GM18907 (cell line): ENCODE results near the gene NLRP12.
"Not testable (repeated sequence)": the region's sequence is repeated elsewhere in the genome, so short reads cannot be mapped to it uniquely, and the experiment has no call there.

Experiments
- ATAC-seq: cut with Tn5 transposase; IDR thresholded peaks from one replicate; pipeline ENCODE4 v1.9.1; 2021; ENCODE audit warnings: mild to moderate bottlenecking, moderate library complexity; ENCODE audit not compliant: unreplicated experiment

Gene NLRP12

DNA sequence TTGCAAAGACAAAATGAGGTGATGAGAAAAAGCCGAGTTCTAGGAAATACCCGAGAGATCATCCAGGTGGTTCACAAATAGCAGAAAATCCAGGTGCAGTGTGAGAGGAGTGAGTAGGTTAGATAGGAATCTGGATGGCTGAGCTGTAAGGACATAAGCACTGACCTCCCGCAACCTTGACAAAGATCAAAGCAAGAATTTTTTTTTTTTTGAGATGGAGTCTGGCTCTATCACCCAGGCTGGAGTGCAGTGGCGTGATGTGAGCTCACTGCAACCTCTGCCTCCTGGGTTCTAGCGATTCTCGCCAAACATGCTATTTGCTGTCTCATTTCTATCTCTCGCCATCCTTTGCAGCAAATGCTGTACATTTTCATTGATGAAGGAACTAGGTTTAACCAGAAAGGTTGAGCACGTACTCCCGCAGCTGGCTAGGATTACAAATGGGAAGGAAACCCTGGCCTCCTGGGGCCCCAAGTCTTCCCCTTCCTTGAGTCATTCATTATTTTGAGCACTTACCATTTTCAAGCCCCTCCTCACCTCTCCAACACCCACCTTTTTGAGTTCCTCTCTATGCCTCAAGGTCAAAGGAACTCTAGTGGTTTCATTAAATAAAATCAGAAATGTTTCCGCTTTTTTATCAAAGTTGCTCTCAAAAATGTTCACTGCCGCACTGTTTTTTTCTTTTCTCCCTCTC is 38.8 kb downstream of the NLRP12 start:
- no peak for ATAC-seq

DNA sequence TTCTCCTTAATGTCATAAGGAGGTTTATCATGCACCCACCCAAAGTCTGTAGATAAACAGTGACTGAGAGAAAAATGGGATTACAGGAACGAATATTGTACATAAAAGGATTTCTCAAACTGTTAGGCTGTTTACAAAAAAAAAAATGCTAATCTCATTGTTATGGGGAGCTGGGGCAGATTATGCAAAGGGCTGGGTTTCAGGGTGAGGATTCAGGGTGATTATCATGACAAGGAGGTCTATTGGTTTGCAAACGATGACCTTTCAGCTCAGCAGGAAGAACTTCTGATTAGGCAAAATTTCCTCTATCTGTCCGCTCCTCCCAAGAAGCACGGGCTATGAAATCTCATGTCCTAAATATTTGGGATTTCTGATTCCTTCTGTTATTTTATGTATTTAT is 41.4 kb downstream of the NLRP12 start:
- ATAC-seq = no peak

DNA sequence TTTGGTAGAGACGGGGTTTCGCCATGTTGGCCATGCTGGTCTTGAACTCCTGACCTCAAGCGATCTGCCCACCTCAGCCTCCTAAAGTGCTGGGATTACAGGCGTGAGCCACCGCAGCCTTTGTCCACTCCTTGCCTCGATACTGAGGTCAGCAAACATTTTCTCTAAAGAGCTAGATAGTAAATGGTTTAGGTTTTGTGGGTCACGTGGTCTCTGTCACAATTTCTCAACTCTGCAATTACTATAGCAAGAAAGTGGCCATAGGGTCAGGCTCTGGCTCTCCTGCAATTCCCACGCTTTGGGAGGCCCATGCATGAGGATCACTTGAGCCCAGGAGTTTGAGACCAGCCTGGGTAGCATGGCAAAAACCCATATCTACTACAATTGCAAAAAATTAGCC is 42.8 kb downstream of the NLRP12 start:
- not testable (repeated sequence) for ATAC-seq

DNA sequence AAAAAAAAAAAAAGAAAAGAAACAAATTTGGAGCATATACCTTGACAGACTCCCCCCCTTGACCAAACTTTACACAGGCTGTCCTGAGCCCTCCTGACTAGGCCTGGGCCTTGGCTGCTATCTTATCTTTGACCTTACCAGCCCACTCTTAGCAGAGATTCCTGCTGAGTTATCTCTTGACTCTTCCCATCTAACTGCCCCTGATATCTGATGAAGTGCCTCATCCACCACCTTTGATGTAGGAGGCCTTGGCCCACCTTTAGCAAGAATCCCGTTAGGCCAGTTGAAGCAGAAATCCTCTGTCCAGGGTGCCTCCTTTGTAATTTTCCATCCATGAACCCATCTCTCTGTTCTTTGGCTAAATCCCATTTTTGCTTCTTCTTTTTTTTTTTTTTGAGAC is 43.6 kb downstream of the NLRP12 start:
- ATAC-seq = no peak

GRCh38 chr19:53775524-53775923 is 48.6 kb downstream of the NLRP12 start:
- no peak for ATAC-seq

DNA sequence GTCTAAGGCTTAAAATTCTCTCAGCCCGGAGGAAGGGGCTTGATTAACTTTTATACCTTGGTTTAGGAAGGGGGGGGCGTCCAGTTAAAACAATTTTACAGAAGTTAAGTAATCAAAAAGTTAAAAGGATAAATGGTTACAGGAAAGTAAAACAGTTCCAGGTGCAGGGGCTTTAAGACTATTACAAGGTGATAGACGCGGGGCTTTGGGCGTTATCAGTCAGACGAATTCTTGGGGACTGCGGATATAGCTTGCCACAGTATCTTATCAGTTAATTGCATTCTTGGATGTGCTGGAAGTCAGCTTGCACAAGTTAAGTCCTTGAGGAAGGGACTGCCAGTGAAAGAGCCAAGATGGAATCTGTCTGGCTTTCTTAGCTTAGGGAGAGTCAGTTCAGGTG is 49.6 kb downstream of the NLRP12 start:
- ATAC-seq = not testable (repeated sequence)

DNA sequence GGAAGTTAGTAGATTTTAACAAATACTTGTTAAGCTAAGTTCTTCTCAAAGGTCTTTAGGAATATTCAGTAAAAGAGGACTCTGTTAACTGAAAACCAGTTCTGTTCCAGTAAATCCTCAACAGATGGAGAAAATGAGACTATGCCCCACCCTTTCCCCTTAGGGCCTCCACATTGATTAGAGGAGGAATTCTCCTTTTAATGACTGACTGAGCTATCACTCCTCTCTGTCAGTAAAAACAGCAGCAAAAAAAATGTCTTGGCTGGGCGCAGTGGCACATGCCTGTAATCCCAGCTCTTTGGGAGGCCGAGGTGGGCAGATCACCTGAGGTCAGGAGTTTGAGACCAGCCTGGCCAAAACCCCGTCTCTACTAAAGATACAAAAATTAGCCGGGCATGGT is 50.1 kb downstream of the NLRP12 start:
- ATAC-seq = no peak

DNA sequence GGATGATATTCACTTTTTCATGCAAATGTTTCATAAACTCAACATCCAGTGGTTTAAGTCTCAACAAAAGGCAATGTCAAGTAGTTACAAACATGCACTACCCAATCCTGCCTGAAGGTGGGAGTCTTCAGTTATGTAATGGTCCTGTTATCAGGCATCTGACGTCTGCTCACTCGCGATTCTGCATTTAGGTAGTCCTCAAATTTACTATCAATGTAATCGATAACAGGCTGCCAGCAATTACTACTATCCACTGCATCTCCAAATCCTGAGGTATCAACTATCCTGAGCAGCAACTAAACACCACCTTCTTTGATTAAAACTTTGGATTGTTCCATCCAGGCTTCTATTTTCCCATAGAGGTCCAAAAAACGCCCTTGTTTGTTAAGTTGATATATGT is 51.2 kb downstream of the NLRP12 start:
- no peak for ATAC-seq

DNA sequence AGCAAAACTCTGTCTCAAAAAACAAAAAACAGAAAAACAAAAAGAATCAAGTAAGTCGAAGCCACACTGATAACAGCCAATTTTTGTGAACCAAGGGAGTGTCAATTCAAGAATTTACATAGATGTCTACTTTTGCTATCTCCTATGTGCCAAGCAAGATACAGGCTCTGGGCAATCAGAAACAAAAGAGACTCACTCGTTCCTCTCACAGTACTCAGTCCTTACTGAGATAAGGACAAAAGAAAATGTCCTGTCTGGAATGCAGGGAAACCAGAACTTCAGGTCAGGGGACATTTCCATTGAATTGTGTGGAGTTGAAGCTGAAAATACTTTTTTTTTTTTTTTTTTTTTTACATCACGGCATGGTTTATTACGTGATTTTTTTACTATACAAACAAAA is 53.0 kb downstream of the NLRP12 start:
- no peak for ATAC-seq

GRCh38 chr19:53769696-53770309 is 54.3 kb downstream of the NLRP12 start:
- not testable (repeated sequence) for ATAC-seq

GRCh38 chr19:53768401-53768800 is 55.7 kb downstream of the NLRP12 start:
- ATAC-seq = no peak

DNA sequence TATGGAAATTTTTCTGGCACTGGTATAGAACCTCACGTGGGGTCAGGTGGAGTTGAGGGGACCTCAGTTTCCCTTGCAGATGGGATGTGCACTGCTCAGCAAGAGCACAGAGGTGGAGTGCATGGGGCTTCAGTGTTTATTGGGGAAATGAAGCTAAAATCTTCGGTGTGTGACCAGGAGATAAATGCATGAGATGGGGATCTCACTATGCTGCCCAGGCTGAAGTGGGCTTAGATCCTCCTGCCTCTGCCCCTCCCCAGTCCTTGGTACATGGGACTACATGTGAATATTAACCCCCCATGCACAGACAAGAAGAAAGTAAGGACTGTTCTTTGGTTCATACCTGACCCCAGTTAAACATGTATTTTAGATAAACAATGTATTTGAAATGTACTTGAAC is 65.1 kb downstream of the NLRP12 start:
- not testable (repeated sequence) for ATAC-seq
